HFFc6 (cell line): ENCODE data around the gene RBMS3. TPM values are rescaled to one million over a fixed set of nuclear protein-coding genes. Genes with fewer than 3 reads are reported as not detected.
"Not testable (repeated sequence)": the region's sequence is repeated elsewhere in the genome, so short reads cannot be mapped to it uniquely, and the experiment has no call there.

Experiments
- DNase-seq: peaks from one replicate; pipeline ENCODE4 v3.0.0-alpha.2; 2018
- H3K27ac Mint-ChIP-seq: 2 replicates; pipeline ENCODE4 v1.8.0; 2020; ENCODE audit warnings: mild to moderate bottlenecking, mixed read lengths
- H3K27me3 Mint-ChIP-seq: 2 replicates; pipeline ENCODE4 v1.8.0; 2021; ENCODE audit warnings: mild to moderate bottlenecking, moderate library complexity, mixed read lengths; ENCODE audit not compliant: insufficient read depth
- H3K36me3 Mint-ChIP-seq: 2 replicates; pipeline ENCODE4 v1.8.0; 2021; ENCODE audit warnings: low read depth, mixed read lengths
- H3K4me1 Mint-ChIP-seq: 2 replicates; pipeline ENCODE4 v1.8.0; 2020; ENCODE audit warnings: low read depth, mixed read lengths
- H3K4me3 Mint-ChIP-seq: 2 replicates; pipeline ENCODE4 v1.8.0; 2020; ENCODE audit warnings: mild to moderate bottlenecking, moderate library complexity, mixed read lengths
- H3K9me3 Mint-ChIP-seq: 2 replicates; pipeline ENCODE4 v1.8.0; 2020; ENCODE audit warnings: mild to moderate bottlenecking, mixed read lengths
- CTCF ChIP-seq: fragments of 200-600 bp; sonication (generic); IDR thresholded peaks from 2 replicates; pipeline ENCODE4 v1.5.0; 2021; ENCODE audit warnings: antibody characterized with exemption, mild to moderate bottlenecking
- total RNA-seq, 6 experiments: library from RNA; stranded (reverse); fragmentation: NEBNext Ultra II Directional; extraction: Animal tissue kit (Norgen Biotek cat#: 25700); gene quantifications; 2 replicates in 1 of 6; 3 replicates in 5 of 6; pipeline ENCODE4 v1.2.3, GENCODE V29; 2021

RBMS3 gene
- total RNA-seq, 6 experiments from 2014 or later: 22.8 to 46.9 (median 39.4) TPM

- Mint-ChIP-seq H3K4me1 (peaks cover 47% of the 10 kb centered on the region), H3K4me3 (no peak overlapping the region)
Observed at GRCh38 chr3:29349049-29349448, 68.2 kb downstream of the RBMS3 start.

GRCh38 chr3:29353807-29354206 lies 72.9 kb downstream of the RBMS3 start:
- H3K27ac Mint-ChIP-seq: no peak overlapping the region
- H3K36me3 Mint-ChIP-seq: peaks cover 20% of the 10 kb centered on the region; the same call in 1 of the 2 replicates
- TF ChIP-seq CTCF: no peak
- no peaks in the 10 kb centered on the region for H3K27me3 Mint-ChIP-seq
- no peak overlapping the region for H3K4me3 Mint-ChIP-seq
- DNase-seq: no peak
- H3K4me1 Mint-ChIP-seq: peaks cover 13% of the 10 kb centered on the region
- peaks cover 3% of the 10 kb centered on the region; the same call in 1 of the 2 replicates for H3K9me3 Mint-ChIP-seq

More at GRCh38 chr3:29349049-29349448, 68.2 kb downstream of the RBMS3 start:
- TF ChIP-seq CTCF: no peak
- no peak for DNase-seq
- Mint-ChIP-seq H3K9me3 (no peaks in the 10 kb centered on the region), H3K27ac (no peak overlapping the region), H3K36me3 (peaks cover 7% of the 10 kb centered on the region; the same call in 1 of the 2 replicates), H3K27me3 (no peaks in the 10 kb centered on the region)

- Mint-ChIP-seq H3K4me3 (no peak overlapping the region), H3K27me3 (no peaks in the 10 kb centered on the region), H3K36me3 (peaks cover 20% of the 10 kb centered on the region; the same call in 1 of the 2 replicates), H3K9me3 (peaks cover 3% of the 10 kb centered on the region; the same call in 1 of the 2 replicates), H3K27ac (no peak overlapping the region), H3K4me1 (peaks cover 11% of the 10 kb centered on the region)
- TF ChIP-seq CTCF: no peak
- DNase-seq: no peak
Observed at GRCh38 chr3:29354894-29355293, 74.0 kb downstream of the RBMS3 start.

- no peak overlapping the region for H3K4me3 Mint-ChIP-seq
- H3K9me3 Mint-ChIP-seq: peaks cover 3% of the 10 kb centered on the region; the same call in 1 of the 2 replicates
- DNase-seq: no peak
- no peak overlapping the region for H3K27ac Mint-ChIP-seq
- no peaks in the 10 kb centered on the region for H3K27me3 Mint-ChIP-seq
- H3K36me3 Mint-ChIP-seq: peaks cover 20% of the 10 kb centered on the region; the same call in 1 of the 2 replicates
- peaks cover 22% of the 10 kb centered on the region for H3K4me1 Mint-ChIP-seq
- no peak for TF ChIP-seq CTCF
Observed at GRCh38 chr3:29356062-29356461, 75.2 kb downstream of the RBMS3 start.

GRCh38 chr3:29360289-29360688 lies 79.4 kb downstream of the RBMS3 start:
- not testable (repeated sequence) for H3K4me3 Mint-ChIP-seq

GRCh38 chr3:29363110-29363509 lies 82.2 kb downstream of the RBMS3 start:
- H3K27me3 Mint-ChIP-seq: no peaks in the 10 kb centered on the region
- no peak for DNase-seq
- H3K4me3 Mint-ChIP-seq: no peak overlapping the region
- peaks cover 24% of the 10 kb centered on the region for H3K4me1 Mint-ChIP-seq
- no peak for TF ChIP-seq CTCF
- no peak overlapping the region for H3K27ac Mint-ChIP-seq
- no peaks in the 10 kb centered on the region for H3K9me3 Mint-ChIP-seq
- peaks cover 11% of the 10 kb centered on the region for H3K36me3 Mint-ChIP-seq

More at GRCh38 chr3:29360289-29360688, 79.4 kb downstream of the RBMS3 start:
- H3K27me3 Mint-ChIP-seq, H3K9me3 Mint-ChIP-seq: not testable (repeated sequence)
- peak overlapping the region; percentile 40; the same call in 1 of the 2 replicates for H3K27ac Mint-ChIP-seq
- DNase-seq: peak; percentile 44
- H3K36me3 Mint-ChIP-seq: peaks cover 23% of the 10 kb centered on the region
- H3K4me1 Mint-ChIP-seq: peaks cover 24% of the 10 kb centered on the region
